ENCODE results near the gene AKAP1.

The AKAP1 gene

DNA sequence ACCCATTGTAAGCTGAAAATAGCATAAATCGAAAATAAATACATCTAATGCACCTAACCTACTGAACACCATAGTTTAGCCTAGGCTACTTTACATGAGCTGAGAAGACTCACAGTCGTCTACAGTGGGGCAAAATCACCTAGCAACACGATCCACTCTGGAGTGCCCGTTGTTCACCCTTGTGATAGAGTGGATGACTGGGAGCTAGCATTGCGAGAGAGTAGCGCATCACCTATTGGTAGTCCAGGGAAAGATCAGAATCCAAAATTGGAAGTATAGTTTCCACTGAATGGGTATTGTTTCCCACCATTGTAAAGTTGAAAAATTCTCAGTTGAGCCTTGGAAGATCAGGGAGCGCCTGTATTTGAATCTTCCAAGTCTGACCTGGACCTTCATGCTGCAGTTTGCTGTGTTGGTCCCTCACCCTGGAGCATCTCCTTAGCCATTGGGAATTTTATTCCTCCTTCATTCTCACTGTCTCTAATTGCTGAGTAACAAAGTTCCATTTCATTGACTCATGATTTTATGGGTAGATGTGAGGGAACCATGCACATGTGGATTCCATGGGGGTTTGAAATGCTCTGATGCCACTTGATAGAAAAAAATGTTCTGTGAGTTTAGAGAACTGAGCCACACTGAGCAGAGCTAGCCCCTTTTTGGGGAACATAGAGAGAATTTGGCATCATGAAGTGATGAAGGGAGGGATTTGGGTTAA is 19.6 kb downstream of the AKAP1 start:
- no peak overlapping the region for H3K4me3 ChIP-seq (ENCODE audit: low read depth, low read length)
- DNase-seq (ENCODE audit: low read depth) = no peak
- TF ChIP-seq, protein P1, sequence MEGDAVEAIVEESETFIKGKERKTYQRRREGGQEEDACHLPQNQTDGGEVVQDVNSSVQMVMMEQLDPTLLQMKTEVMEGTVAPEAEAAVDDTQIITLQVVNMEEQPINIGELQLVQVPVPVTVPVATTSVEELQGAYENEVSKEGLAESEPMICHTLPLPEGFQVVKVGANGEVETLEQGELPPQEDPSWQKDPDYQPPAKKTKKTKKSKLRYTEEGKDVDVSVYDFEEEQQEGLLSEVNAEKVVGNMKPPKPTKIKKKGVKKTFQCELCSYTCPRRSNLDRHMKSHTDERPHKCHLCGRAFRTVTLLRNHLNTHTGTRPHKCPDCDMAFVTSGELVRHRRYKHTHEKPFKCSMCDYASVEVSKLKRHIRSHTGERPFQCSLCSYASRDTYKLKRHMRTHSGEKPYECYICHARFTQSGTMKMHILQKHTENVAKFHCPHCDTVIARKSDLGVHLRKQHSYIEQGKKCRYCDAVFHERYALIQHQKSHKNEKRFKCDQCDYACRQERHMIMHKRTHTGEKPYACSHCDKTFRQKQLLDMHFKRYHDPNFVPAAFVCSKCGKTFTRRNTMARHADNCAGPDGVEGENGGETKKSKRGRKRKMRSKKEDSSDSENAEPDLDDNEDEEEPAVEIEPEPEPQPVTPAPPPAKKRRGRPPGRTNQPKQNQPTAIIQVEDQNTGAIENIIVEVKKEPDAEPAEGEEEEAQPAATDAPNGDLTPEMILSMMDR (IDR thresholded peaks at IDR 0.05; ENCODE audit: low read depth, low read length) = no peak
- TF ChIP-seq, protein P2, sequence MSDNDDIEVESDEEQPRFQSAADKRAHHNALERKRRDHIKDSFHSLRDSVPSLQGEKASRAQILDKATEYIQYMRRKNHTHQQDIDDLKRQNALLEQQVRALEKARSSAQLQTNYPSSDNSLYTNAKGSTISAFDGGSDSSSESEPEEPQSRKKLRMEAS (IDR thresholded peaks at IDR 0.05; ENCODE audit: low read depth, low read length) = no peak
- TF ChIP-seq MYC (IDR thresholded peaks at IDR 0.05; ENCODE audit: low read depth, low read length) (no peak), POLR2A (IDR thresholded peaks at IDR 0.05; ENCODE audit: extremely low read depth, insufficient read length) (no peak)

DNA sequence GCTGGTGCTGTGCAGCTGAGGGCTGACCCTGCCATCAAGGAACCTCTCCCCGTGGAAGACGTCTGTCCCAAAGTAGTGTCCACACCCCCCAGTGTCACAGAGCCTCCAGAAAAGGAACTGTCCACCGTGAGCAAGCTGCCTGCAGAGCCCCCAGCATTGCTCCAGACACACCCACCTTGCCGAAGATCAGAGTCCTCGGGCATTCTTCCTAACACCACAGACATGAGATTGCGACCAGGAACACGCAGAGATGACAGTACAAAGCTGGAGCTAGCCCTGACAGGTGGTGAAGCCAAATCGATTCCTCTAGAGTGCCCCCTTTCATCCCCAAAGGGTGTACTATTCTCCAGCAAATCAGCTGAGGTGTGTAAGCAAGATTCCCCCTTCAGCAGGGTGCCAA is 20.5 kb downstream of the AKAP1 start:
- TF ChIP-seq MYC (IDR thresholded peaks at IDR 0.05; ENCODE audit: low read depth, low read length) (no peak), POLR2A (IDR thresholded peaks at IDR 0.05; ENCODE audit: extremely low read depth, insufficient read length) (no peak)
- TF ChIP-seq, protein P1 (IDR thresholded peaks at IDR 0.05; ENCODE audit: low read depth, low read length) = no peak
- TF ChIP-seq, protein P2 (IDR thresholded peaks at IDR 0.05; ENCODE audit: low read depth, low read length) = no peak
- no peak for DNase-seq (ENCODE audit: low read depth)

DNA sequence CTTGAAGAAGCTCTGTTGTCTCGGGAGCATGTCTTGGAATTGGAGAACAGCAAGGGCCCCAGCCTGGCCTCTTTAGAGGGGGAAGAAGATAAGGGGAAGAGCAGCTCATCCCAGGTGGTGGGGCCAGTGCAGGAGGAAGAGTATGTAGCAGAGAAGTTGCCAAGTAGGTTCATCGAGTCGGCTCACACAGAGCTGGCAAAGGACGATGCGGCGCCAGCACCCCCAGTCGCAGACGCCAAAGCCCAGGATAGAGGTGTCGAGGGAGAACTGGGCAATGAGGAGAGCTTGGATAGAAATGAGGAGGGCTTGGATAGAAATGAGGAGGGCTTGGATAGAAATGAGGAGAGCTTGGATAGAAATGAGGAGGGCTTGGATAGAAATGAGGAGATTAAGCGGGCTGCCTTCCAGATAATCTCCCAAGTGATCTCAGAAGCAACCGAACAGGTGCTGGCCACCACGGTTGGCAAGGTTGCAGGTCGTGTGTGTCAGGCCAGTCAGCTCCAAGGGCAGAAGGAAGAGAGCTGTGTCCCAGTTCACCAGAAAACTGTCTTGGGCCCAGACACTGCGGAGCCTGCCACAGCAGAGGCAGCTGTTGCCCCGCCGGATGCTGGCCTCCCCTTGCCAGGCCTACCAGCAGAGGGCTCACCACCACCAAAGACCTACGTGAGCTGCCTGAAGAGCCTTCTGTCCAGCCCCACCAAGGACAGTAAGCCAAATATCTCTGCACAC is 21.2 kb downstream of the AKAP1 start:
- no peak overlapping the region for H3K4me3 ChIP-seq (ENCODE audit: low read depth, low read length)
- DNase-seq (ENCODE audit: low read depth) = peak; percentile 55
- TF ChIP-seq, protein P2 (IDR thresholded peaks at IDR 0.05; ENCODE audit: low read depth, low read length) = no peak
- TF ChIP-seq MYC (IDR thresholded peaks at IDR 0.05; ENCODE audit: low read depth, low read length) (no peak), POLR2A (IDR thresholded peaks at IDR 0.05; ENCODE audit: extremely low read depth, insufficient read length) (no peak)
- TF ChIP-seq, protein P1 (IDR thresholded peaks at IDR 0.05; ENCODE audit: low read depth, low read length) = peak; percentile 45

More for the DNA sequence above, 20.5 kb downstream of the AKAP1 start:
- no peak overlapping the region for H3K4me3 ChIP-seq (ENCODE audit: low read depth, low read length)

DNA sequence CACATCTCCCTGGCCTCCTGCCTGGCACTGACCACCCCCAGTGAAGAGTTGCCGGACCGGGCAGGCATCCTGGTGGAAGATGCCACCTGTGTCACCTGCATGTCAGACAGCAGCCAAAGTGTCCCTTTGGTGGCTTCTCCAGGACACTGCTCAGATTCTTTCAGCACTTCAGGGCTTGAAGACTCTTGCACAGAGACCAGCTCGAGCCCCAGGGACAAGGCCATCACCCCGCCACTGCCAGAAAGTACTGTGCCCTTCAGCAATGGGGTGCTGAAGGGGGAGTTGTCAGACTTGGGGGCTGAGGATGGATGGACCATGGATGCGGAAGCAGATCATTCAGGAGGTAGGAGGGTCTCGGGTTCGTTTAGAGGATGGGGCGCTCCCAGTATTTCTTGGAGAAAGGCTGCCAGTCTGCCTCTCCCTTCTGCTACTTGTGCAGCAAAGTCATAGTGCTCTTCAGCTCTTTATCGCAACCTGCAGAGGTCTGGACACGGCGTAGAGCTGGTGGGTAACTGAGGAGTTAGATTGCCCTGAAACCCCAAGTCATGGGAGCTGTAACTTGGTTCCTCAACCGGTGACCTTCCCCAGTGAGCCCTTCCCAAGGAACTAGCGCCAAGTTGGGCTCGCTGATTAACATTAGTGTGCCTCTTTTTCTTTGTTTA is 21.9 kb downstream of the AKAP1 start:
- no peak for DNase-seq (ENCODE audit: low read depth)
- no peak for TF ChIP-seq MYC (IDR thresholded peaks at IDR 0.05; ENCODE audit: low read depth, low read length)
- TF ChIP-seq, protein P1 (IDR thresholded peaks at IDR 0.05; ENCODE audit: low read depth, low read length) = no peak
- TF ChIP-seq, protein P2 (IDR thresholded peaks at IDR 0.05; ENCODE audit: low read depth, low read length) = no peak
- TF ChIP-seq POLR2A (IDR thresholded peaks at IDR 0.05; ENCODE audit: extremely low read depth, insufficient read length) = no peak

DNA sequence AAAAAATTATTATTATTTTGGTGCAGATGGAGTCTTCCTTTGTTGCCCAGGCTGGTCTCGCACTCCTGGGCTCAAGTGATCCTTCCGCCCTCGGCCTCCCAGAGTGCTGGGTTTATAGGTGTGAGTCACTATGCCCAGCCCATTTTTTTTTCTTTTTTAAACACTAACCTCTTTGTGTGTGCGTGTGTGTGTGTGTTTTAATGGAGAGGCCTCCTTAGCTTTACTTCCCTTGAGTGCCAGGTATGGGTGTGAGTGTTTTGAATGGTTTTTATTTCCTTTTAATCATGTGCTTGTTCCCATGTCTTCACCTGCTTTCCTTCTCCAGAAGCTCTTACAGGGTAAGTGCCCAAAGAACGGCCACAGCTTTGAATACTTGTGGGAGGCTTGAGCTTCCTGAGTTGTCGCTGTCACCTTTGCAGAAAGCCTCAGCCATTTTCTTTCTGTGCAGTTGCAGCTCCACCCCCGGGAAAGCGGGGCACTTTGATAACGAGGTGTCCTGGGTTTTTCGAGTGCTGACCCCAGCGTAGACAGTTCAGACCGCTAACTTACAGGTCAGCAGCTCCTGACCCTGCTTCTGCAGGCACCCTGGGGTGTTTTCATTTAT is 22.6 kb downstream of the AKAP1 start:
- no peak overlapping the region for H3K4me3 ChIP-seq (ENCODE audit: low read depth, low read length)
- TF ChIP-seq MYC (IDR thresholded peaks at IDR 0.05; ENCODE audit: low read depth, low read length) (no peak), POLR2A (IDR thresholded peaks at IDR 0.05; ENCODE audit: extremely low read depth, insufficient read length) (no peak)
- TF ChIP-seq, protein P2 (IDR thresholded peaks at IDR 0.05; ENCODE audit: low read depth, low read length) = no peak
- TF ChIP-seq, protein P1 (IDR thresholded peaks at IDR 0.05; ENCODE audit: low read depth, low read length) = no peak
- peak; percentile 57 for DNase-seq (ENCODE audit: low read depth)

More for the DNA sequence above, 21.9 kb downstream of the AKAP1 start:
- no peak overlapping the region for H3K4me3 ChIP-seq (ENCODE audit: low read depth, low read length)

Measured in NB4 (cell line).